Gastrocnemius medialis (tissue), 4 donors: ENCODE results near the gene NUP214. TPM values are rescaled to one million over a fixed set of nuclear protein-coding genes. Genes with fewer than 3 reads are reported as not detected.

Source experiments
- ATAC-seq, 2 donors: fragments of 150-250 bp; one replicate each; pipeline ENCODE4 v1.9.1; 2016
- DNase-seq, 2 donors: peaks; one replicate each; pipeline ENCODE4 v3.0.0-alpha.2; 2019
- H3K27ac ChIP-seq, 4 donors: fragments of 200-600 bp; sonication (generic); 1 replicate in 1 of 4; 2 replicates in 3 of 4; pipeline ENCODE4 v1.5.1; 2016 to 2018; ENCODE audit warnings: mild to moderate bottlenecking in 2 of 4, moderate library complexity in 1 of 4
- H3K27me3 ChIP-seq, 3 donors: fragments of 200-600 bp; sonication (generic) in 2 of 3; 1 replicate in 1 of 3; 2 replicates in 2 of 3; pipeline versions ENCODE4 v1.5.1 to v1.6.0; 2016 to 2019; ENCODE audit warnings: mild to moderate bottlenecking in 1 of 3, moderate library complexity in 1 of 3
- H3K36me3 ChIP-seq, 2 donors: fragments of 200-600 bp; sonication (generic) in 1 of 2; one replicate each; pipeline ENCODE4 v1.5.1; 2017 to 2018
- H3K4me1 ChIP-seq, 2 donors: fragments of 200-600 bp; sonication (generic) in 1 of 2; one replicate each; pipeline ENCODE4 v1.5.1; 2016 to 2017; ENCODE audit warnings: mild to moderate bottlenecking in 2 of 2
- H3K4me3 ChIP-seq, 4 donors: fragments of 200-600 bp; sonication (generic) in 3 of 4; 1 replicate in 1 of 4; 2 replicates in 3 of 4; pipeline ENCODE4 v1.5.1; 2016 to 2019; ENCODE audit warnings: mild to moderate bottlenecking in 2 of 4
- H3K9me3 ChIP-seq, 3 donors: fragments of 200-600 bp; sonication (generic) in 2 of 3; 1 replicate in 1 of 3; 2 replicates in 2 of 3; pipeline ENCODE4 v1.5.1; 2016 to 2019
- CTCF ChIP-seq, 5 experiments: fragments of 450-650 bp in 3 of 5; fragments of 200-600 bp in 2 of 5; sonication (generic) in 2 of 5; IDR thresholded peaks in 4 of 5; conservative IDR thresholded peaks in 1 of 5; 1 replicate in 4 of 5; 2 replicates in 1 of 5; pipeline ENCODE4 v1.5.1; 2016 to 2019; ENCODE audit warnings: antibody characterized with exemption in 5 of 5, mild to moderate bottlenecking in 3 of 5, moderate library complexity in 3 of 5
- POLR2A ChIP-seq, 2 donors: fragments of 450-650 bp; IDR thresholded peaks; one replicate each; pipeline ENCODE4 v1.6.1; 2017; ENCODE audit warnings: antibody characterized with exemption in 2 of 2, mild to moderate bottlenecking in 2 of 2, moderate library complexity in 2 of 2
- in situ Hi-C, 4 donors: fragments of 200-750 bp; cut with MboI; loops; one replicate each; pipeline versions ENCODE4 v1.15.0 to v1.8.0; 2017; ENCODE audit warnings: low sequenced_read_pairs in 4 of 4
- intact Hi-C: fragments of 100-400 bp; cut with DNase I; formaldehyde crosslinking; loops from one replicate; pipeline ENCODE4 v1.15.1; 2023; ENCODE audit warnings: low total_unique reads
- total RNA-seq, 4 donors: library from RNA; depleted of rRNA; stranded (reverse); fragments of >200 nt; gene quantifications; one replicate each; pipeline versions ENCODE4 v1.1.0 to v1.2.3, GENCODE V29; 2016

Gene NUP214
- total RNA-seq, 4 donors from 2014 or later = 24.2 to 47.5 (median 29.9) TPM

GRCh38 chr9:131169563-131170240 lies 44.3 kb downstream of the NUP214 start:
- no peak for ATAC-seq
- intact Hi-C loops (no loop called here), in situ Hi-C loops (loop anchor here in 1 of 4 donors (10.0 kb wide), 1 partner anchor 165 kb away; no protein-coding TSS in a partner anchor)
- H3K36me3 ChIP-seq = peaks cover 0 to 27% of the 10 kb centered on the region in 2 donors
- no peak for TF ChIP-seq POLR2A (IDR thresholded peaks at IDR 0.05)
- TF ChIP-seq CTCF (IDR thresholded peaks at IDR 0.05 in 4 of 5, conservative IDR thresholded peaks at IDR 0.05 in 1 of 5) = no peak
- H3K4me1 ChIP-seq = peaks cover 0 to 10% of the 10 kb centered on the region in 2 donors
- no peak overlapping the region for H3K27ac ChIP-seq
- H3K9me3 ChIP-seq = no peaks in the 10 kb centered on the region
- no peak overlapping the region for H3K4me3 ChIP-seq
- no peaks in the 10 kb centered on the region for H3K27me3 ChIP-seq
- no peak for DNase-seq

- in situ Hi-C loops = loop anchor here in 1 of 4 donors (10.0 kb wide), 1 partner anchor 161 kb away; no protein-coding TSS in a partner anchor
- no peak for ATAC-seq
Measured at GRCh38 chr9:131173995-131174394, 48.6 kb downstream of the NUP214 start.

GRCh38 chr9:131174681-131175239 lies 49.4 kb downstream of the NUP214 start:
- H3K36me3 ChIP-seq = peaks cover 0 to 31% of the 10 kb centered on the region in 2 donors
- no peak overlapping the region for H3K4me3 ChIP-seq
- TF ChIP-seq CTCF (IDR thresholded peaks at IDR 0.05 in 4 of 5, conservative IDR thresholded peaks at IDR 0.05 in 1 of 5) = no peak
- TF ChIP-seq POLR2A (IDR thresholded peaks at IDR 0.05) = no peak
- no peaks in the 10 kb centered on the region for H3K9me3 ChIP-seq
- in situ Hi-C loops (loop anchor here (5.0 to 10.0 kb wide), 2 partner anchors 160 to 163 kb away; no protein-coding TSS in a partner anchor), intact Hi-C loops (no loop called here)
- peaks cover 8% of the 10 kb centered on the region in 2 donors for H3K4me1 ChIP-seq
- no peaks in the 10 kb centered on the region for H3K27me3 ChIP-seq
- ATAC-seq (no peak), DNase-seq (no peak)
- H3K27ac ChIP-seq = no peak overlapping the region

More at GRCh38 chr9:131173995-131174394, 48.6 kb downstream of the NUP214 start:
- H3K4me3 ChIP-seq = no peak overlapping the region
- H3K9me3 ChIP-seq = no peaks in the 10 kb centered on the region
- DNase-seq = no peak
- intact Hi-C loops = no loop called here
- no peak overlapping the region for H3K27ac ChIP-seq
- no peaks in the 10 kb centered on the region for H3K27me3 ChIP-seq
- peaks cover 3 to 6% of the 10 kb centered on the region in 2 donors for H3K4me1 ChIP-seq
- no peak for TF ChIP-seq POLR2A (IDR thresholded peaks at IDR 0.05)
- TF ChIP-seq CTCF (IDR thresholded peaks at IDR 0.05 in 4 of 5, conservative IDR thresholded peaks at IDR 0.05 in 1 of 5) = no peak
- peaks cover 0 to 31% of the 10 kb centered on the region in 2 donors for H3K36me3 ChIP-seq

- Histone ChIP-seq H3K4me1 (peaks cover 8 to 15% of the 10 kb centered on the region in 2 donors), H3K36me3 (peaks cover 0 to 36% of the 10 kb centered on the region in 2 donors), H3K9me3 (no peaks in the 10 kb centered on the region), H3K4me3 (no peak overlapping the region), H3K27ac (peak overlapping the region in 2 of 4 donors; percentile 24 to 28), H3K27me3 (no peaks in the 10 kb centered on the region)
- in situ Hi-C loops (loop anchor here (5.0 to 10.0 kb wide), 2 partner anchors 157 to 159 kb away; no protein-coding TSS in a partner anchor), intact Hi-C loops (loop anchor here (1.0 kb wide), 1 partner anchor 158 kb away; no protein-coding TSS in a partner anchor)
- ATAC-seq (no peak), DNase-seq (no peak)
- TF ChIP-seq POLR2A (IDR thresholded peaks at IDR 0.05) (no peak), CTCF (IDR thresholded peaks at IDR 0.05 in 4 of 5, conservative IDR thresholded peaks at IDR 0.05 in 1 of 5) (no peak)
Measured at GRCh38 chr9:131177898-131178297, 52.5 kb downstream of the NUP214 start.
